Neural cell (in vitro differentiated cells): ENCODE results near the gene FAM8A1. TPM values are rescaled to one million over a fixed set of nuclear protein-coding genes. Genes with fewer than 3 reads are reported as not detected.

ENCODE experiments used
- H2AFZ ChIP-seq: fragments of 200-600, 300-800 bp; sonication (generic), shearing (Covaris generic); 2 replicates; pipeline ENCODE4 v1.6.0; 2014; ENCODE audit warnings: low read depth, mild to moderate bottlenecking, antibody characterized with exemption, low read length, moderate library complexity
- H3F3A ChIP-seq: fragments of 200-600 bp; shearing (Covaris generic); 2 replicates; pipeline ENCODE4 v1.6.1; 2016; ENCODE audit warnings: mild to moderate bottlenecking, moderate library complexity, mixed read lengths, antibody characterized with exemption, low read length; ENCODE audit not compliant: insufficient read depth, poor library complexity, severe bottlenecking
- H3K27ac ChIP-seq: fragments of 200-600, 300-800 bp; sonication (generic), shearing (Covaris generic); 2 replicates; pipeline ENCODE4 v1.5.1; 2014; ENCODE audit warnings: mild to moderate bottlenecking, low read length, moderate library complexity
- H3K27me3 ChIP-seq: fragments of 300-800, 200-600 bp; sonication (generic), shearing (Covaris generic); 2 replicates; pipeline ENCODE4 v1.6.0; 2014; ENCODE audit warnings: mild to moderate bottlenecking, low read depth, low read length, moderate library complexity; ENCODE audit not compliant: insufficient read depth
- H3K36me3 ChIP-seq: fragments of 300-800, 200-600 bp; sonication (generic), shearing (Covaris generic); 2 replicates; pipeline ENCODE4 v1.5.1; 2014; ENCODE audit warnings: mild to moderate bottlenecking, antibody characterized with exemption, low read length, moderate library complexity; ENCODE audit not compliant: insufficient read depth
- H3K4me2 ChIP-seq: fragments of 300-800, 200-600 bp; sonication (generic), shearing (Covaris generic); 2 replicates; pipeline ENCODE4 v1.6.0; 2014; ENCODE audit warnings: mild to moderate bottlenecking, low read length
- H3K4me3 ChIP-seq: fragments of 300-800, 200-600 bp; sonication (generic), shearing (Covaris generic); 2 replicates; pipeline ENCODE4 v1.5.1; 2014; ENCODE audit warnings: mild to moderate bottlenecking, low read length, moderate library complexity
- H3K79me2 ChIP-seq: fragments of 200-600 bp; shearing (Covaris generic); replicated peaks from 2 replicates; pipeline ENCODE4 v1.6.0; 2014; ENCODE audit warnings: mild to moderate bottlenecking, low read length, moderate library complexity; ENCODE audit not compliant: insufficient read depth
- H3K9ac ChIP-seq: fragments of 300-800, 200-600 bp; sonication (generic), shearing (Covaris generic); 2 replicates; pipeline ENCODE4 v1.6.1; 2016; ENCODE audit warnings: mild to moderate bottlenecking, low read length, mixed read lengths
- H3K9me2 ChIP-seq: fragments of 200-600 bp; shearing (Covaris generic); 2 replicates; pipeline ENCODE4 v1.6.1; 2016; ENCODE audit warnings: mild to moderate bottlenecking, low read length, mixed read lengths; ENCODE audit not compliant: insufficient read depth
- H3K9me3 ChIP-seq: fragments of 200-600, 300-800 bp; sonication (generic), shearing (Covaris generic); 2 replicates; pipeline ENCODE4 v1.6.1; 2016; ENCODE audit warnings: mild to moderate bottlenecking, mixed run types, low read length, moderate library complexity, mixed read lengths
- H4K20me1 ChIP-seq: fragments of 200-600 bp; shearing (Covaris generic); 2 replicates; pipeline ENCODE4 v1.6.1; 2016; ENCODE audit warnings: mild to moderate bottlenecking, mixed run types; ENCODE audit not compliant: insufficient read depth
- CTCF ChIP-seq: fragments of 450-650 bp; IDR thresholded peaks from 2 replicates; pipeline ENCODE4 v1.5.1; 2014; ENCODE audit warnings: antibody characterized with exemption, mild to moderate bottlenecking, moderate library complexity; ENCODE audit not compliant: poor library complexity, severe bottlenecking
- EP300 ChIP-seq: fragments of 450-650 bp; conservative IDR thresholded peaks from 2 replicates; pipeline ENCODE4 v1.6.1; 2014; ENCODE audit warnings: antibody characterized with exemption, mild to moderate bottlenecking, moderate library complexity; ENCODE audit not compliant: poor library complexity, severe bottlenecking
- EZH2 ChIP-seq: fragments of 200-600, 300-800 bp; shearing (Covaris generic), sonication (generic); IDR thresholded peaks from 2 replicates; pipeline ENCODE4 v1.6.1; 2014; ENCODE audit warnings: antibody characterized with exemption, low read length, borderline replicate concordance, mild to moderate bottlenecking; ENCODE audit not compliant: insufficient read depth, poor library complexity, severe bottlenecking
- MXI1 ChIP-seq: fragments of 450-650 bp; conservative IDR thresholded peaks from 2 replicates; pipeline ENCODE4 v1.6.1; 2014; ENCODE audit warnings: antibody characterized with exemption, mild to moderate bottlenecking; ENCODE audit not compliant: poor library complexity, severe bottlenecking
- POLR2AphosphoS5 ChIP-seq: IDR thresholded peaks from 2 replicates; pipeline ENCODE4 v1.6.1; 2012
- RAD21 ChIP-seq: fragments of 450-650 bp; conservative IDR thresholded peaks from 2 replicates; pipeline ENCODE4 v1.6.1; 2014; ENCODE audit warnings: antibody characterized with exemption, mild to moderate bottlenecking, moderate library complexity
- REST ChIP-seq: IDR thresholded peaks from 2 replicates; pipeline ENCODE4 v1.6.1; 2012; ENCODE audit warnings: borderline replicate concordance
- SMC3 ChIP-seq: fragments of 450-650 bp; conservative IDR thresholded peaks from 2 replicates; pipeline ENCODE4 v1.6.1; 2014; ENCODE audit warnings: antibody characterized with exemption, mild to moderate bottlenecking, moderate library complexity; ENCODE audit not compliant: poor library complexity
- TAF1 ChIP-seq: IDR thresholded peaks from 2 replicates; pipeline ENCODE4 v1.6.1; 2012; ENCODE audit warnings: low read depth
- polyA plus RNA-seq: library from polyadenylated mRNA; depleted of rRNA; stranded (reverse); fragments of >200 nt; gene quantifications from 2 replicates; pipeline ENCODE4 v1.2.3, GENCODE V29; 2014

The FAM8A1 gene
- polyA plus RNA-seq, 1 donor from 2014 or later = 48.0 TPM

GRCh38 chr6:17591287-17591686 lies 8.8 kb upstream of the FAM8A1 start:
- Histone ChIP-seq H3K9ac (no peak overlapping the region), H3K79me2 (no peaks in the 10 kb centered on the region), H3F3A (no peaks in the 10 kb centered on the region), H3K4me3 (no peak overlapping the region), H3K36me3 (no peaks in the 10 kb centered on the region), H3K9me2 (no peaks in the 10 kb centered on the region), H4K20me1 (no peaks in the 10 kb centered on the region), H2AFZ (no peak overlapping the region), H3K4me2 (no peak overlapping the region), H3K27me3 (no peaks in the 10 kb centered on the region), H3K9me3 (no peaks in the 10 kb centered on the region), H3K27ac (no peak overlapping the region)
- TF ChIP-seq TAF1 = no peak
- TF ChIP-seq CTCF = no peak
- TF ChIP-seq SMC3 = no peak
- TF ChIP-seq RAD21 = no peak
- TF ChIP-seq REST = no peak
- no peak for TF ChIP-seq POLR2AphosphoS5
- no peak for TF ChIP-seq MXI1
- no peak for TF ChIP-seq EP300
- no peak for TF ChIP-seq EZH2

- H3K79me2 ChIP-seq = no peaks in the 10 kb centered on the region
- H4K20me1 ChIP-seq = no peaks in the 10 kb centered on the region
- H2AFZ ChIP-seq = no peak overlapping the region
These were observed 6.9 kb upstream of the FAM8A1 start for GRCh38 chr6:17593246-17593645.

GRCh38 chr6:17596085-17596484 lies 4.0 kb upstream of the FAM8A1 start:
- no peak overlapping the region for H3K9ac ChIP-seq
- peaks cover 2% of the 10 kb centered on the region for H3K79me2 ChIP-seq
- H3K27ac ChIP-seq = no peak overlapping the region
- no peaks in the 10 kb centered on the region for H3K9me3 ChIP-seq
- no peak overlapping the region for H3K4me2 ChIP-seq
- H3K4me3 ChIP-seq = no peak overlapping the region
- H3K9me2 ChIP-seq = no peaks in the 10 kb centered on the region
- H3K27me3 ChIP-seq = no peaks in the 10 kb centered on the region
- H3F3A ChIP-seq = no peaks in the 10 kb centered on the region
- no peaks in the 10 kb centered on the region for H4K20me1 ChIP-seq
- H2AFZ ChIP-seq = no peak overlapping the region
- H3K36me3 ChIP-seq = no peaks in the 10 kb centered on the region
- no peak for TF ChIP-seq SMC3
- TF ChIP-seq POLR2AphosphoS5 = no peak
- no peak for TF ChIP-seq MXI1
- no peak for TF ChIP-seq EZH2
- TF ChIP-seq CTCF = no peak
- no peak for TF ChIP-seq RAD21
- TF ChIP-seq EP300 = no peak
- TF ChIP-seq TAF1 = no peak
- no peak for TF ChIP-seq REST

More at GRCh38 chr6:17593246-17593645, 6.9 kb upstream of the FAM8A1 start:
- TF ChIP-seq POLR2AphosphoS5 (no peak), MXI1 (no peak)
- H3K36me3 ChIP-seq = no peaks in the 10 kb centered on the region
- no peaks in the 10 kb centered on the region for H3F3A ChIP-seq
- H3K9me3 ChIP-seq = no peaks in the 10 kb centered on the region
- no peak overlapping the region for H3K4me3 ChIP-seq
- no peak overlapping the region for H3K27ac ChIP-seq
- no peak overlapping the region for H3K4me2 ChIP-seq
- H3K9me2 ChIP-seq = no peaks in the 10 kb centered on the region
- no peak overlapping the region for H3K9ac ChIP-seq
- no peaks in the 10 kb centered on the region for H3K27me3 ChIP-seq
